ENCODE results near the gene FAM13A.
A peak's percentile ranks its signal among the peaks of the same experiment; 100 is the strongest.

FAM13A gene

GRCh38 chr4:88969746-88970145 lies 87.2 kb downstream of the FAM13A start:
- no peak for TF ChIP-seq CTCF (IDR thresholded peaks at IDR 0.05)
- Histone ChIP-seq H3K36me3 (ENCODE audit: control insufficient read depth, insufficient read depth, low read length) (no peaks in the 10 kb centered on the region), H3K4me1 (peaks cover 12% of the 10 kb centered on the region), H3K4me2 (ENCODE audit: low read length) (peak overlapping the region; percentile 24), H3K27me3 (ENCODE audit: control insufficient read depth, insufficient read depth, low read length) (no peaks in the 10 kb centered on the region), H3K27ac (peak overlapping the region; percentile 54), H2AFZ (no peak overlapping the region), H3K9me3 (ENCODE audit: control insufficient read depth, low read length) (no peaks in the 10 kb centered on the region), H3K9ac (no peak overlapping the region), H3K4me3 (ENCODE audit: low read depth, low read length) (no peak overlapping the region), H3K79me2 (no peaks in the 10 kb centered on the region)

GRCh38 chr4:88969271-88969670 lies 87.7 kb downstream of the FAM13A start:
- Histone ChIP-seq H3K9ac (no peak overlapping the region), H3K27me3 (ENCODE audit: control insufficient read depth, insufficient read depth, low read length) (no peaks in the 10 kb centered on the region), H3K79me2 (no peaks in the 10 kb centered on the region), H3K27ac (peak overlapping the region; percentile 54), H2AFZ (no peak overlapping the region), H3K4me3 (ENCODE audit: low read depth, low read length) (no peak overlapping the region), H3K9me3 (ENCODE audit: control insufficient read depth, low read length) (no peaks in the 10 kb centered on the region), H3K4me1 (peaks cover 12% of the 10 kb centered on the region), H3K36me3 (ENCODE audit: control insufficient read depth, insufficient read depth, low read length) (no peaks in the 10 kb centered on the region), H3K4me2 (ENCODE audit: low read length) (peak overlapping the region; percentile 24)
- no peak for TF ChIP-seq CTCF (IDR thresholded peaks at IDR 0.05)

- Histone ChIP-seq H3K27ac (peak overlapping the region; percentile 60), H3K36me3 (ENCODE audit: control insufficient read depth, insufficient read depth, low read length) (no peaks in the 10 kb centered on the region), H3K4me3 (ENCODE audit: low read depth, low read length) (no peak overlapping the region), H3K4me1 (peaks cover 12% of the 10 kb centered on the region), H3K79me2 (no peaks in the 10 kb centered on the region), H3K4me2 (ENCODE audit: low read length) (no peak overlapping the region), H2AFZ (no peak overlapping the region), H3K9ac (no peak overlapping the region), H3K9me3 (ENCODE audit: control insufficient read depth, low read length) (no peaks in the 10 kb centered on the region), H3K27me3 (ENCODE audit: control insufficient read depth, insufficient read depth, low read length) (no peaks in the 10 kb centered on the region)
- no peak for TF ChIP-seq CTCF (IDR thresholded peaks at IDR 0.05)
Measured at GRCh38 chr4:88967883-88968331, 89.1 kb downstream of the FAM13A start.

- H3K4me3 ChIP-seq (ENCODE audit: low read depth, low read length) = no peak overlapping the region
- no peaks in the 10 kb centered on the region for H3K9me3 ChIP-seq (ENCODE audit: control insufficient read depth, low read length)
- no peak overlapping the region for H2AFZ ChIP-seq
- H3K27me3 ChIP-seq (ENCODE audit: control insufficient read depth, insufficient read depth, low read length) = no peaks in the 10 kb centered on the region
- no peaks in the 10 kb centered on the region for H3K36me3 ChIP-seq (ENCODE audit: control insufficient read depth, insufficient read depth, low read length)
- TF ChIP-seq CTCF (IDR thresholded peaks at IDR 0.05) = no peak
- no peak overlapping the region for H3K9ac ChIP-seq
- H3K79me2 ChIP-seq = no peaks in the 10 kb centered on the region
- H3K4me2 ChIP-seq (ENCODE audit: low read length) = no peak overlapping the region
- peaks cover 12% of the 10 kb centered on the region for H3K4me1 ChIP-seq
- H3K27ac ChIP-seq = no peak overlapping the region
Measured at GRCh38 chr4:88965053-88965452, 91.9 kb downstream of the FAM13A start.

GRCh38 chr4:88964450-88964849 lies 92.5 kb downstream of the FAM13A start:
- Histone ChIP-seq H2AFZ (no peak overlapping the region), H3K36me3 (ENCODE audit: control insufficient read depth, insufficient read depth, low read length) (no peaks in the 10 kb centered on the region), H3K79me2 (no peaks in the 10 kb centered on the region), H3K27ac (no peak overlapping the region), H3K27me3 (ENCODE audit: control insufficient read depth, insufficient read depth, low read length) (no peaks in the 10 kb centered on the region), H3K4me2 (ENCODE audit: low read length) (no peak overlapping the region), H3K9me3 (ENCODE audit: control insufficient read depth, low read length) (no peaks in the 10 kb centered on the region), H3K9ac (no peak overlapping the region), H3K4me1 (peaks cover 12% of the 10 kb centered on the region), H3K4me3 (ENCODE audit: low read depth, low read length) (no peak overlapping the region)
- no peak for TF ChIP-seq CTCF (IDR thresholded peaks at IDR 0.05)
